ENCODE results near the gene NCKAP5L. TPM values are rescaled to one million over a fixed set of nuclear protein-coding genes. Genes with fewer than 3 reads are reported as not detected.
A peak's percentile ranks its signal among the peaks of the same experiment; 100 is the strongest.

Gene NCKAP5L
- total and polyA plus RNA-seq, 2 experiments from 2014 or later = 10.2 to 37.0 TPM

GRCh38 chr12:49813131-49813530 is 15.1 kb downstream of the NCKAP5L start:
- no peak for TF ChIP-seq POLR2AphosphoS5 (IDR thresholded peaks at IDR 0.05; ENCODE audit: low read depth)
- no peak for TF ChIP-seq ETS1 (IDR thresholded peaks at IDR 0.05)
- no peak for TF ChIP-seq JUNB (IDR thresholded peaks at IDR 0.05; ENCODE audit: unreplicated experiment)
- no peak for TF ChIP-seq CTCF (conservative IDR thresholded peaks at IDR 0.05; ENCODE audit: low read depth in 2 of 2)
- TF ChIP-seq STAT1 (IDR thresholded peaks at IDR 0.05; ENCODE audit: unreplicated experiment) = no peak
- Mint-ChIP-seq H3K27me3 (ENCODE audit: insufficient read depth, low read depth, poor library complexity) (peaks cover 5% of the 10 kb centered on the region), H3K36me3 (ENCODE audit: low read depth) (peaks cover 3% of the 10 kb centered on the region; the same call in 1 of the 3 replicates), H3K4me3 (no peak overlapping the region), H3K4me1 (peaks cover 37% of the 10 kb centered on the region), H3K27ac (no peak overlapping the region), H3K9me3 (no peaks in the 10 kb centered on the region)
- Histone ChIP-seq H4K20me1 (replicated peaks; ENCODE audit: insufficient read depth) (peaks cover 8% of the 10 kb centered on the region), H3K4me2 (no peak overlapping the region), H2AFZ (no peak overlapping the region), H3K36me3 (ENCODE audit: insufficient read depth) (no peaks in the 10 kb centered on the region; the same call in 1 of the 2 replicates), H3K79me2 (replicated peaks; ENCODE audit: insufficient read depth) (peaks cover 32% of the 10 kb centered on the region), H3F3A (replicated peaks; ENCODE audit: low read depth) (peaks cover 4% of the 10 kb centered on the region; the same call in 1 of the 2 replicates), H3K9me2 (ENCODE audit: insufficient read depth) (no peaks in the 10 kb centered on the region), H3K27me3 (ENCODE audit: insufficient read depth) (no peaks in the 10 kb centered on the region), H3K27ac (ENCODE audit: low read depth) (no peak overlapping the region), H3K4me1 (ENCODE audit: insufficient read depth) (peaks cover 37% of the 10 kb centered on the region), H3K4me3 (no peak overlapping the region)
- ATAC-seq (no peak), DNase-seq (ENCODE audit: low spot score) (no peak)

GRCh38 chr12:49811961-49812401 is 16.2 kb downstream of the NCKAP5L start:
- no peaks in the 10 kb centered on the region for H3K9me2 ChIP-seq (ENCODE audit: insufficient read depth)
- H2AFZ ChIP-seq = no peak overlapping the region
- H3K36me3 ChIP-seq (ENCODE audit: insufficient read depth) = peaks cover 3% of the 10 kb centered on the region; the same call in 1 of the 2 replicates
- H3F3A ChIP-seq (replicated peaks; ENCODE audit: low read depth) = peaks cover 4% of the 10 kb centered on the region; the same call in 1 of the 2 replicates
- DNase-seq (ENCODE audit: low spot score) = no peak
- no peaks in the 10 kb centered on the region for H3K27me3 ChIP-seq (ENCODE audit: insufficient read depth)
- Mint-ChIP-seq H3K27me3 (ENCODE audit: insufficient read depth, low read depth, poor library complexity) (peaks cover 7% of the 10 kb centered on the region), H3K9me3 (no peaks in the 10 kb centered on the region), H3K4me3 (no peak overlapping the region), H3K4me1 (peaks cover 44% of the 10 kb centered on the region), H3K36me3 (ENCODE audit: low read depth) (peaks cover 5% of the 10 kb centered on the region; the same call in 1 of the 3 replicates), H3K27ac (no peak overlapping the region; the same call in 1 of the 2 replicates)
- no peak for ATAC-seq
- no peak for TF ChIP-seq POLR2AphosphoS5 (IDR thresholded peaks at IDR 0.05; ENCODE audit: low read depth)
- no peak for TF ChIP-seq ZNF462 (CRISPR knock-in tag; IDR thresholded peaks at IDR 0.05)
- TF ChIP-seq EZH2phosphoT487 (IDR thresholded peaks at IDR 0.05; ENCODE audit: unreplicated experiment) = no peak
- no peak for TF ChIP-seq EZH2 (IDR thresholded peaks at IDR 0.05; ENCODE audit: low read depth, unreplicated experiment)
- TF ChIP-seq ZNF331 (CRISPR knock-in tag; IDR thresholded peaks at IDR 0.05; ENCODE audit: low read depth) = no peak
- no peak for TF ChIP-seq STAT1 (IDR thresholded peaks at IDR 0.05; ENCODE audit: unreplicated experiment)
- no peak for TF ChIP-seq CREB1 (CRISPR knock-in tag; IDR thresholded peaks at IDR 0.05; ENCODE audit: low read depth)
- no peak for TF ChIP-seq CTCF (conservative IDR thresholded peaks at IDR 0.05; ENCODE audit: low read depth in 2 of 2)
- peaks cover 38% of the 10 kb centered on the region for H3K4me1 ChIP-seq (ENCODE audit: insufficient read depth)
- H3K4me3 ChIP-seq = no peak overlapping the region
- H3K79me2 ChIP-seq (replicated peaks; ENCODE audit: insufficient read depth) = peaks cover 39% of the 10 kb centered on the region
- 0 out of 2 replicates have a peak overlapping the region, but pooled peaks have one; percentile 94 for H3K27ac ChIP-seq (ENCODE audit: low read depth)
- no peak overlapping the region for H3K4me2 ChIP-seq
- H4K20me1 ChIP-seq (replicated peaks; ENCODE audit: insufficient read depth) = peaks cover 9% of the 10 kb centered on the region

Data from GM23338 (cell line).